SK-N-MC (cell line): ENCODE results near the gene EFNB1.
"Not testable (repeated sequence)": the region's sequence is repeated elsewhere in the genome, so short reads cannot be mapped to it uniquely, and the experiment has no call there.

Source experiments
- DNase-seq: peaks from one replicate; pipeline ENCODE4 v3.0.0-alpha.2; 2011; ENCODE audit warnings: low read depth, low spot score
- H3K27ac ChIP-seq: fragments of 200-600 bp; sonication (generic); 2 replicates; pipeline ENCODE4 v1.5.1; 2016; ENCODE audit warnings: mixed run types
- H3K36me3 ChIP-seq: fragments of 200-600 bp; sonication (generic); 2 replicates; pipeline ENCODE4 v1.6.1; 2017; ENCODE audit warnings: antibody characterized with exemption, low read length, mixed read lengths; ENCODE audit not compliant: insufficient read depth
- H3K4me3 ChIP-seq: fragments of 200-600 bp; sonication (generic); 2 replicates; pipeline ENCODE4 v1.5.1; 2016
- H3K9ac ChIP-seq: fragments of 200-600 bp; sonication (generic); 2 replicates; pipeline ENCODE4 v1.8.0; 2017; ENCODE audit warnings: mixed run types, mixed read lengths; ENCODE audit not compliant: insufficient read length
- H3K9me3 ChIP-seq: fragments of 200-600 bp; sonication (generic); 2 replicates; pipeline ENCODE4 v1.6.1; 2017; ENCODE audit warnings: low read depth, mild to moderate bottlenecking, antibody characterized with exemption, low read length, moderate library complexity, mixed read lengths
- EZH2 ChIP-seq: fragments of 200-600 bp; sonication (generic); IDR thresholded peaks from one replicate; pipeline ENCODE4 v1.6.1; 2017; ENCODE audit warnings: antibody characterized with exemption
- FOXP2 ChIP-seq: optimal IDR thresholded peaks from 2 replicates; pipeline ENCODE3; 2011; ENCODE audit warnings: mild to moderate bottlenecking, moderate library complexity; ENCODE audit not compliant: insufficient read depth; ENCODE audit errors: extremely low read length, control extremely low read depth
- POLR2AphosphoS5 ChIP-seq: IDR thresholded peaks from 2 replicates; pipeline ENCODE4 v1.6.1; 2012; ENCODE audit warnings: mild to moderate bottlenecking, low read depth, low read length, borderline replicate concordance

Gene EFNB1

GRCh38 chrX:68828740-68829581 lies at the start of gene EFNB1:
EFNB1 (plus strand) TSS chrX:68829021; CDS start chrX:68829777, 756 bp downstream.
- Histone ChIP-seq H3K27ac (peak within 1 kb of the TSS; percentile 81; the same call in 1 of the 2 replicates), H3K9ac (peak within 1 kb of the TSS; percentile 87), H3K4me3 (peak within 1 kb of the TSS; percentile 85), H3K9me3 (no peaks in the 10 kb centered on the region), H3K36me3 (peaks cover 17% of the 10 kb centered on the region; the same call in 1 of the 2 replicates)
- TF ChIP-seq FOXP2 (no peak), EZH2 (no peak), POLR2AphosphoS5 (peak; percentile 97)
- peak; percentile 48 for DNase-seq

GRCh38 chrX:68781295-68781694 lies 47.5 kb upstream of the EFNB1 start:
- not testable (repeated sequence) for H3K36me3 ChIP-seq, H3K9me3 ChIP-seq, H3K4me3 ChIP-seq, H3K9ac ChIP-seq, H3K27ac ChIP-seq, DNase-seq

GRCh38 chrX:68784816-68785215 lies 44.0 kb upstream of the EFNB1 start:
- no peak for DNase-seq
- no peaks in the 10 kb centered on the region for H3K36me3 ChIP-seq
- H3K27ac ChIP-seq = no peak overlapping the region
- TF ChIP-seq EZH2 = no peak
- no peak for TF ChIP-seq POLR2AphosphoS5
- no peak for TF ChIP-seq FOXP2
- H3K9me3 ChIP-seq = no peaks in the 10 kb centered on the region
- H3K4me3 ChIP-seq = no peak overlapping the region
- H3K9ac ChIP-seq = no peak overlapping the region

GRCh38 chrX:68786581-68786980 lies 42.2 kb upstream of the EFNB1 start:
- H3K4me3 ChIP-seq, H3K27ac ChIP-seq, H3K36me3 ChIP-seq, DNase-seq, H3K9me3 ChIP-seq, H3K9ac ChIP-seq: not testable (repeated sequence)

GRCh38 chrX:68789966-68790365 lies 38.9 kb upstream of the EFNB1 start:
- TF ChIP-seq EZH2 = no peak
- no peak for DNase-seq
- Histone ChIP-seq H3K36me3 (no peaks in the 10 kb centered on the region), H3K4me3 (no peak overlapping the region), H3K9me3 (no peaks in the 10 kb centered on the region), H3K9ac (no peak overlapping the region), H3K27ac (no peak overlapping the region)

GRCh38 chrX:68792083-68792482 lies 36.7 kb upstream of the EFNB1 start:
- DNase-seq = no peak
- TF ChIP-seq FOXP2 (no peak), EZH2 (no peak), POLR2AphosphoS5 (no peak)
- no peak overlapping the region for H3K9ac ChIP-seq
- no peak overlapping the region for H3K4me3 ChIP-seq
- no peaks in the 10 kb centered on the region for H3K36me3 ChIP-seq
- H3K9me3 ChIP-seq = no peaks in the 10 kb centered on the region
- H3K27ac ChIP-seq = no peak overlapping the region

GRCh38 chrX:68794461-68794860 lies 34.4 kb upstream of the EFNB1 start:
- TF ChIP-seq FOXP2 = no peak
- TF ChIP-seq EZH2 = no peak
- TF ChIP-seq POLR2AphosphoS5 = no peak
- Histone ChIP-seq H3K4me3 (no peak overlapping the region), H3K9me3 (no peaks in the 10 kb centered on the region), H3K36me3 (no peaks in the 10 kb centered on the region), H3K9ac (no peak overlapping the region), H3K27ac (no peak overlapping the region)
- no peak for DNase-seq

GRCh38 chrX:68795741-68796140 lies 33.1 kb upstream of the EFNB1 start:
- TF ChIP-seq FOXP2 (no peak), EZH2 (no peak), POLR2AphosphoS5 (no peak)
- Histone ChIP-seq H3K9me3 (no peaks in the 10 kb centered on the region), H3K27ac (no peak overlapping the region), H3K36me3 (no peaks in the 10 kb centered on the region), H3K4me3 (no peak overlapping the region), H3K9ac (no peak overlapping the region)
- DNase-seq = no peak

- not testable (repeated sequence) for H3K9ac ChIP-seq, H3K9me3 ChIP-seq, H3K4me3 ChIP-seq, H3K36me3 ChIP-seq, H3K27ac ChIP-seq, DNase-seq
These were observed 30.4 kb upstream of the EFNB1 start for GRCh38 chrX:68798400-68798799.
